ENCODE measurements around the gene TAF1B. TPM values are rescaled to one million over a fixed set of nuclear protein-coding genes. Genes with fewer than 3 reads are reported as not detected.
"Not testable (repeated sequence)": the region's sequence is repeated elsewhere in the genome, so short reads cannot be mapped to it uniquely, and the experiment has no call there.

Gene TAF1B
- total RNA-seq, 2 experiments from 2014 or later: 49.4 to 54.7 TPM

GRCh38 chr2:9821805-9822445 lies 21.3 kb upstream of the TAF1B start:
- Mint-ChIP-seq H3K4me3 (no peak overlapping the region), H3K27ac (no peak overlapping the region), H3K9me3 (no peaks in the 10 kb centered on the region), H3K27me3 (peaks cover 10% of the 10 kb centered on the region), H3K4me1 (peaks cover 2% of the 10 kb centered on the region), H3K36me3 (ENCODE audit: low read depth) (no peaks in the 10 kb centered on the region)
- no peak for DNase-seq
- ChIA-PET POLR2A (no interaction called here), CTCF (interaction anchor here (1.1 kb wide), 1 partner anchor 21 kb away, joined by 5 read pairs; the partner anchor contains the start of gene TAF1B)

- DNase-seq: no peak
- H3K36me3 Mint-ChIP-seq (ENCODE audit: low read depth): no peaks in the 10 kb centered on the region
- no peak overlapping the region for H3K4me3 Mint-ChIP-seq
- H3K27ac Mint-ChIP-seq: no peak overlapping the region
- ChIA-PET POLR2A (no interaction called here), CTCF (interaction anchor here (1.7 kb wide), 1 partner anchor 11 kb away, joined by 7 read pairs; no protein-coding TSS in a partner anchor)
- peaks cover 16% of the 10 kb centered on the region for H3K27me3 Mint-ChIP-seq
- H3K4me1 Mint-ChIP-seq: peaks cover 4% of the 10 kb centered on the region
- H3K9me3 Mint-ChIP-seq: no peaks in the 10 kb centered on the region
Measured at GRCh38 chr2:9824441-9824840, 18.8 kb upstream of the TAF1B start.

- H3K36me3 Mint-ChIP-seq (ENCODE audit: low read depth): no peaks in the 10 kb centered on the region
- ChIA-PET POLR2A (no interaction called here), CTCF (interaction anchor here (1.7 kb wide), 1 partner anchor 11 kb away, joined by 7 read pairs; no protein-coding TSS in a partner anchor)
- no peaks in the 10 kb centered on the region for H3K9me3 Mint-ChIP-seq
- no peak overlapping the region for H3K27ac Mint-ChIP-seq
- DNase-seq: no peak
- peaks cover 11% of the 10 kb centered on the region for H3K4me1 Mint-ChIP-seq
- H3K27me3 Mint-ChIP-seq: peaks cover 16% of the 10 kb centered on the region
- no peak overlapping the region for H3K4me3 Mint-ChIP-seq
Measured at GRCh38 chr2:9824956-9825720, 18.1 kb upstream of the TAF1B start.

DNA sequence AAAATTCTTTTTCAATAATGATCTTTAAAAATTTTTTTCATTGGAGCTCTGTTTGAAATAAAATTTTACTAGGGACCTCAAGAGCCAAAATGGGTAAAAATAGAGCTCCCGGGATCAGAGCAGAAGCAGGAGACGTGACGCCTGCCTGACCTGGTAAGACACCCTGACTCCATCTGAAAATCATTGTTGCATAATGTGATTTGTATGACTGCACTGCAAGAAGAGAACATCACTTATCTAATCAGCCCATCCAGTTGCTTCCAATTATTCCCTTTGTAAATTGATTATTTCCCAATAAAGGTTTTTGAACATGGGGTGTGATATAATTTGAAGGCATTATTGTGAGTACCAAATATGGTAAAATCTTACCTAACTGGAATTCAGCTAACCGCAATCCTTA lies 17.1 kb upstream of the TAF1B start:
- Mint-ChIP-seq H3K36me3 (ENCODE audit: low read depth) (no peaks in the 10 kb centered on the region), H3K27me3 (peaks cover 16% of the 10 kb centered on the region), H3K9me3 (no peaks in the 10 kb centered on the region), H3K4me3 (no peak overlapping the region), H3K27ac (no peak overlapping the region), H3K4me1 (peaks cover 21% of the 10 kb centered on the region)
- DNase-seq: no peak
- ChIA-PET CTCF (interaction anchor here (1.0 to 2.2 kb wide), 2 partner anchors 12 to 89 kb away, joined by 3 to 9 read pairs; no protein-coding TSS in a partner anchor), POLR2A (no interaction called here)

DNA sequence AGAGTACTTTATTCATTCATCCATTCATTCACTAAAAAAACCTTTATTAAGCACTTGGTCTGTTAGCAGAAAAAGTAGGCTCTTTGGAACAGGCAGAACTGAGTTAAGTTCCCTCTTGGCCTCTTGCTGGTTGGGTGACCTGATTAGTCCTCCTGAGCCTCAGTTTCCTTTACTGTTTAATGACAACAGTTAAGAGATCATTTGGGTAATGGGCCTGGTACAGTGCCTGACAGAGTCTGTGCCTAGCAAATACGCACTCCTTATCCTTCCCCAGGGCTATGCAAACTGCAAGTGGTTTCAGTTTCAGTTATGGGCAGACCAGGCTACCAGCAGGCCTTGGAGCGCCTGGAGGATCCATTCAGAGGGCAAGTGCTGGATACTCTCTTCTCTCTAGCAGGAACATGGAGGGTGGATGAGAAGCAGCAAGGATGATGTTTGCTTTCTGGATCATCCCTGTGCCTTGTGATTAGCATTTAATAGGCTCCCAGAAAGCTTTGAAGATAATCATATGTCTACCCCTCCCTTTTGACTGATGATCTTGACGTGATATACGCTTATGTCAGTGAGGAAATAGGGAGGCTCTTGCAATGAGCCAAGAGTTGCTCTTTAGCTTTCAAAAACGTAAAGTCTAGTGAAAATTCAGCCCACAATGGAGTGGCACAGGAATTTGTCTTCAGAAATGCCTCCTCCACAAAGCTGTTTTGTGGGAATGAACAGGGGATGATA lies 12.4 kb upstream of the TAF1B start:
- POLR2A ChIA-PET: interaction anchor here (2.4 kb wide), 1 partner anchor 12 kb away, joined by 27 read pairs; the partner anchor contains the start of gene TAF1B
- H3K4me3 Mint-ChIP-seq: no peak overlapping the region
- H3K27me3 Mint-ChIP-seq: peaks cover 28% of the 10 kb centered on the region
- H3K27ac Mint-ChIP-seq: peak overlapping the region; percentile 22
- no peaks in the 10 kb centered on the region for H3K36me3 Mint-ChIP-seq (ENCODE audit: low read depth)
- H3K4me1 Mint-ChIP-seq: peaks cover 38% of the 10 kb centered on the region
- DNase-seq: peak; percentile 37
- no peaks in the 10 kb centered on the region for H3K9me3 Mint-ChIP-seq
- CTCF ChIA-PET: interaction anchor here (0.6 to 1.9 kb wide), 5 partner anchors 12 to 386 kb away, joined by 3 to 7 read pairs (median 6); partner anchors contain the start of gene TAF1B

DNA sequence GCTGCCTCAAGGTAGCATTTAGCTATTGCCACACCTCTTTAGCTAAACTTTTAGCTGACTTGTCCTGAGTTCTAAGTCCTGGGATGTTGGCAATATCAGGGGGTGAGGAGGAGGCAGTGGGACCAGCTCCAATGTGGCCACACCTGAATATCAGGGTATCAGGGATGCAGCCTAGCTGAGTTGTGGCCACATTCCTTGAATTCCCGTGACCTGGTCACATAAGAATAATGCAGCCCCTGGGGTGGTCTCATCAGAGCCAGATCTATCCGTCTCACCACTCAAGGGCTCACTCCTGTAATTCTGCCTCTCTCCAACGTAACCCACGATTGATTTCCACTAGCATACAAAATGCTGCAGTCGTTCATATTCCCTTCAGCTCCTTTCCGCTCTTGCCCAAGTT lies 11.6 kb upstream of the TAF1B start:
- no peak for DNase-seq
- H3K9me3 Mint-ChIP-seq: no peaks in the 10 kb centered on the region
- no peaks in the 10 kb centered on the region for H3K36me3 Mint-ChIP-seq (ENCODE audit: low read depth)
- H3K27ac Mint-ChIP-seq: no peak overlapping the region
- no peak overlapping the region for H3K4me3 Mint-ChIP-seq
- CTCF ChIA-PET: interaction anchor here (1.4 to 1.9 kb wide), 3 partner anchors 12 to 32 kb away, joined by 6 to 7 read pairs (median 7); partner anchors contain the start of gene TAF1B
- H3K27me3 Mint-ChIP-seq: peaks cover 22% of the 10 kb centered on the region
- peaks cover 38% of the 10 kb centered on the region for H3K4me1 Mint-ChIP-seq
- POLR2A ChIA-PET: interaction anchor here (2.4 kb wide), 1 partner anchor 11 kb away, joined by 27 read pairs; the partner anchor contains the start of gene TAF1B

DNA sequence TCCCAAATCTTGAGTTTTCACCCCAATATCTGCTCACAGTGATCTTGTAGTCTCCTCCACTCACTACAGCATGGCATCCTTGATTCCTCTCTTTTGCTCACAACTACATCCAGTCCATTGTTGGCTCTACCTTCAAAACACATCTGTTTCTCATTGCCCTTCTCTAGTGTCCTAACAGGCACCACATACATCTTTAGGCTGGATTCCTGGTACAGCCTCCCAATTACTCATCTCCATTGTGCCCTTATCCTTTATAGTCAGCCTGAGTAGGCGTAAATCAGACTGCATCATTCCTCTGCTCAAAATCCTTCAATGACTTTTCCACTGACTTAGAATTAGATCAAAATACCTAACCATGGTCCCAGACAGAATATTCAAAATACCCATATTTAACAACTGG lies 10.7 kb upstream of the TAF1B start:
- CTCF ChIA-PET: no interaction called here
- Mint-ChIP-seq H3K9me3 (no peaks in the 10 kb centered on the region), H3K27me3 (peaks cover 17% of the 10 kb centered on the region), H3K36me3 (ENCODE audit: low read depth) (no peaks in the 10 kb centered on the region), H3K4me3 (no peak overlapping the region), H3K27ac (no peak overlapping the region), H3K4me1 (peaks cover 38% of the 10 kb centered on the region)
- no peak for DNase-seq
- POLR2A ChIA-PET: interaction anchor here (1.9 kb wide), 1 partner anchor 11 kb away, joined by 9 read pairs; the partner anchor contains the start of gene TAF1B

DNA sequence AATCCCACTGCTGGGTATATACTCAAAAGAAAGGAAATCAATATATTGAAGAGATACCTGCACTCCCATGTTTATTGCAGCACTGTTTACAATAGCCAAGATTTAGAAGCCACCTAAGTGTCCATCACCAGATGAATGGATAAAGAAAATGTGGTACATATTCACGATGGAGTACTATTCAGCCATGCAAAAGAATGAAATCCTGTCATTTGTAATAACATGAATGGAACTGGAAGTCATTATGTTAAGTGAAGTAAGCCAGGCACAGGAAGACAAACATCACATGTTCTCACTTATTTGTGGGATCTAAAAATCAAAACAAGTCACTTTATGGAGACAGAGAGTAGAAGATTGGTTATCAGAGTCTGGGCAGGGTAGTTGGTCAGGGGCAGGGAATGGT lies 8.2 kb upstream of the TAF1B start:
- H3K4me3 Mint-ChIP-seq; CTCF ChIA-PET; H3K9me3 Mint-ChIP-seq; H3K36me3 Mint-ChIP-seq (ENCODE audit: low read depth); H3K27ac Mint-ChIP-seq; DNase-seq; POLR2A ChIA-PET: not testable (repeated sequence)
- H3K4me1 Mint-ChIP-seq: peaks cover 28% of the 10 kb centered on the region
- peaks cover 13% of the 10 kb centered on the region for H3K27me3 Mint-ChIP-seq

- Mint-ChIP-seq H3K36me3 (ENCODE audit: low read depth) (no peaks in the 10 kb centered on the region), H3K4me1 (peaks cover 18% of the 10 kb centered on the region), H3K27ac (no peak overlapping the region), H3K9me3 (no peaks in the 10 kb centered on the region), H3K4me3 (no peak overlapping the region), H3K27me3 (peaks cover 13% of the 10 kb centered on the region)
- POLR2A ChIA-PET: no interaction called here
- CTCF ChIA-PET: interaction anchor here (0.6 to 4.3 kb wide), 3 partner anchors 22 to 67 kb away, joined by 3 to 27 read pairs (median 4); no protein-coding TSS in a partner anchor
- DNase-seq: no peak
Measured at GRCh38 chr2:9836074-9836473, 7.2 kb upstream of the TAF1B start.

DNA sequence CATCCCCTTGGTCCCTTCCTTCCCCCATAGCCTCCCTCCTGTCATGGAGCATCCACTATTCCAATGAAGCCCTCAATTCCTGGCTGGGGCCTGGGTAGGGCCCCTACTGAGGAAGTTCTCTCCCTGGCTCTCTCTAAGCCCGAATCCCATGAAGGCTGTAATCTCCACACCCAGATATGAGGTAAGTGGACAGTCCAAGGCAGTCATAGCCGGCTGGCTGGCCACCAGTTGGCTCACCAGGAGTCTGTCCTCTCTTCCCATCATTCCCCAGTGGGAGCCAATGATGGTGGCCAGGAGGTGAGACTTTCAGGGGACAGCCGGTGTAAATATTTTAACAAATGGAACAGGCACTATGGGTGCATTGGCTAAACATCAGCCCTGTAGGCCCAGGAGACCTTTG lies 6.8 kb upstream of the TAF1B start:
- Mint-ChIP-seq H3K27ac (no peak overlapping the region), H3K27me3 (peaks cover 13% of the 10 kb centered on the region), H3K9me3 (no peaks in the 10 kb centered on the region), H3K4me1 (peaks cover 15% of the 10 kb centered on the region), H3K36me3 (ENCODE audit: low read depth) (no peaks in the 10 kb centered on the region), H3K4me3 (no peak overlapping the region)
- ChIA-PET CTCF (interaction anchor here (4.3 kb wide), 1 partner anchor 22 kb away, joined by 27 read pairs; no protein-coding TSS in a partner anchor), POLR2A (no interaction called here)
- DNase-seq: no peak

DNA sequence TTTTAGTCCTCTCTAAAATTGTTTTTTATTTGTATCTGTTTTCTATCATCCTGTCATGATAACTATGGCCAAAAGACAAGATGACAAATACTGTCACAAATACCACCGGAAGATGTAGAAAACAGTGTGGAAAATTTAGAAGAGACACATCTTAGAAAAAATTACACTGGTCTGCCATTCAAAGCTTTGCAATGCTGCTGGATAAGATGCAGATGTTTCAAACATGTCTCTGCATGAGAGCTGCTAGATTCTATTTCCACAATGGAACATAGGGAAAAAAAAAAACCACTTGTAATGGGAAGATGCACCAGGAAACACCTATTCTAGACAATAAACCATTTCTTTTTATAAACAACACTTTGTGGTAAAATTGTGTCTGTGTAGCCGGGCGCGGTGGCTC lies 5.8 kb upstream of the TAF1B start:
- Mint-ChIP-seq H3K27me3 (peaks cover 7% of the 10 kb centered on the region), H3K4me1 (peaks cover 12% of the 10 kb centered on the region), H3K27ac (no peak overlapping the region), H3K36me3 (ENCODE audit: low read depth) (no peaks in the 10 kb centered on the region), H3K9me3 (no peaks in the 10 kb centered on the region), H3K4me3 (no peak overlapping the region)
- POLR2A ChIA-PET: no interaction called here
- CTCF ChIA-PET: interaction anchor here (1.3 to 4.3 kb wide), 2 partner anchors 23 to 38 kb away, joined by 4 to 27 read pairs; no protein-coding TSS in a partner anchor
- no peak for DNase-seq

DNA sequence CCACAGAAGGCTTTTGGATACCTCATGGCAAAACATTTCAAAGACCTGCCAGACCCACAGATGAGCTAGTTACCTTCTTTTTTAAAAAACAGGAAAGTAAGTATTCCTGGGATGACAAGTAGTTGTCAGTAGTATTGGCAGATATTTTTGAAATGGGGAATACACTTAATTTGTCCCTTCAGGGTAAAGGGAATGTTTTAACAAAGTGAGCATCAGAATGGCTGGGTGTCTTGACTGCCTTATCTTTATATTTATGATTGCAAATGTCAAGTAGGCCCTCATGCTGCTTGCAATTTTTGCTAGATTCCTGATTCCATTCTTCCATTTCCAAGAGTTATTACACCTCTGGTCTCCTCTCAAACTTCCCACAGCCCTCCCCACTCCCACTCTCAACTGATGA lies 4.9 kb upstream of the TAF1B start:
- peaks cover 20% of the 10 kb centered on the region for H3K4me1 Mint-ChIP-seq
- H3K9me3 Mint-ChIP-seq: no peaks in the 10 kb centered on the region
- CTCF ChIA-PET: interaction anchor here (1.3 to 4.3 kb wide), 2 partner anchors 24 to 39 kb away, joined by 4 to 27 read pairs; no protein-coding TSS in a partner anchor
- H3K36me3 Mint-ChIP-seq (ENCODE audit: low read depth): no peaks in the 10 kb centered on the region
- POLR2A ChIA-PET: no interaction called here
- H3K27ac Mint-ChIP-seq: no peak overlapping the region
- no peak for DNase-seq
- H3K27me3 Mint-ChIP-seq: peaks cover 7% of the 10 kb centered on the region
- no peak overlapping the region for H3K4me3 Mint-ChIP-seq
